Central memory CD8-positive, alpha-beta T cell (primary cell): ENCODE results near the gene MPZL1.
A peak's percentile ranks its signal among the peaks of the same experiment; 100 is the strongest.

Experiments used
- ATAC-seq: fragments of 150-1000 bp; cut with Tn5 transposase; replicated peaks from 2 replicates; pipeline ENCODE4 v1.10.0; 2022; ENCODE audit warnings: mild to moderate bottlenecking, moderate FRiP score, moderate number of reproducible peaks; ENCODE audit not compliant: poor library complexity, severe bottlenecking; ENCODE audit errors: extremely low read depth
- DNase-seq, 2 donors: peaks; one replicate each; pipeline ENCODE4 v3.0.0; 2021; ENCODE audit warnings: low spot score in 2 of 2
- H3K27ac Mint-ChIP-seq: one replicate; pipeline ENCODE4 v1.8.0; 2022; ENCODE audit warnings: low read depth, mild to moderate bottlenecking, moderate library complexity, mixed read lengths
- H3K27me3 Mint-ChIP-seq: one replicate; pipeline ENCODE4 v1.8.0; 2022; ENCODE audit warnings: mixed read lengths
- H3K36me3 Mint-ChIP-seq: one replicate; pipeline ENCODE4 v1.8.0; 2022; ENCODE audit warnings: mild to moderate bottlenecking, moderate library complexity, mixed read lengths; ENCODE audit not compliant: insufficient read depth
- H3K4me1 Mint-ChIP-seq: one replicate; pipeline ENCODE4 v1.8.0; 2022; ENCODE audit warnings: mixed read lengths
- H3K4me3 Mint-ChIP-seq: one replicate; pipeline ENCODE4 v1.8.0; 2022; ENCODE audit warnings: mild to moderate bottlenecking, moderate library complexity, mixed read lengths
- H3K9me3 Mint-ChIP-seq: one replicate; pipeline ENCODE4 v1.8.0; 2022; ENCODE audit warnings: mixed read lengths

Gene MPZL1

DNA sequence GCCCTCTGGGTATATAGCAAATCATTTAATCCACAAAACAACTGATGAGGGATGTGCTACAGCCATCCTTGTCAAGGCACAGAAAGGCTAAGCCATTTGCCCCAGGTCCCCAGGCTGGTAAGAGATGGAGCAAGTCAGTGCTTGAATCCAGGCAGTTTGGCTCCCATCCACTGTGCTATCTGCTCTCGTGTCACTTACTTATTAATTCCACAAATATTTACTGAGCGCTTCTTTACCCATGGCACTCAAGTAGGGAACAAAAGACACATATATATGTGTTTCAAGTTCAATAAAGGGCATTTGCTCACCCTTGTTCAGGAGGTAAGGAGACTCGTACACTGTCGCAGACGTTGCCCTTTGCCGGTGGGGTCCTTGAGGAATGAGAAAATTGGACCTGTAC is 38.6 kb upstream of the MPZL1 start:
- no peak for ATAC-seq
- no peaks in the 10 kb centered on the region for H3K9me3 Mint-ChIP-seq
- peaks cover 16% of the 10 kb centered on the region for H3K4me1 Mint-ChIP-seq
- DNase-seq: no peak
- no peak overlapping the region for H3K27ac Mint-ChIP-seq
- H3K27me3 Mint-ChIP-seq: no peaks in the 10 kb centered on the region
- no peak overlapping the region for H3K4me3 Mint-ChIP-seq
- peaks cover 48% of the 10 kb centered on the region for H3K36me3 Mint-ChIP-seq

- no peaks in the 10 kb centered on the region for H3K27me3 Mint-ChIP-seq
- DNase-seq: no peak
- peaks cover 16% of the 10 kb centered on the region for H3K4me1 Mint-ChIP-seq
- no peak for ATAC-seq
- no peak overlapping the region for H3K4me3 Mint-ChIP-seq
- H3K27ac Mint-ChIP-seq: peak overlapping the region; percentile 82
- H3K9me3 Mint-ChIP-seq: no peaks in the 10 kb centered on the region
- H3K36me3 Mint-ChIP-seq: peaks cover 54% of the 10 kb centered on the region
Measured at GRCh38 chr1:167683641-167684502, 37.9 kb upstream of the MPZL1 start.

GRCh38 chr1:167685844-167686243 is 35.9 kb upstream of the MPZL1 start:
- Mint-ChIP-seq H3K4me3 (no peak overlapping the region), H3K27me3 (no peaks in the 10 kb centered on the region), H3K27ac (no peak overlapping the region), H3K9me3 (no peaks in the 10 kb centered on the region), H3K4me1 (peaks cover 16% of the 10 kb centered on the region), H3K36me3 (peaks cover 67% of the 10 kb centered on the region)
- ATAC-seq (no peak), DNase-seq (no peak)

DNA sequence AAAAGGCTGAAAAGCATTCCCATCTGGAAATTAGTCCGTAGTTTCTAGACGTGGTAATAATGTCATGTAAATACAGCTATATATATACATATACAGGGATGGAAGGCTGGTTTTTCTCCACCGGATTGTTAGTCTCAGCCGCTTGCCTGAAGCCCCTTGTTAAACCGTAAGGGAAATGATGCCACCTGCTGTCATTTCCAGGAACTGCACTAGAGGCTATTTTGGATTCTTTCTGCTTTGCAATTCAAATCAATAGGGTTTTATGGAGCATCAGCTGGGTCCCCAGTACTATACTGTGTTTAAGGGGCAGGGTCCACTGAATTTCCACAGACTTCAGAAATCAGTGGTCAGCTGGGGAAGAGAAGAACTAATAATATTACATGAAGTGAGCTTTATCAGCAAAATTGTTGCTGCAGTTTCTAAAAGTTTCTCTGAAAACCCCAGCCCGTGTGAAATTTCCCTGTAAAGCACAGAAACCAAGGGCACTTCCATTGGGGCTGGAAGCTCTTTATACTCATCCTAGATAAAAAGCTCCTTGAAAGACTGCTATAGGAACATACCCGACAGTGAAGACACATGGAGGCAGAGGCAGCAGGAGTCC is 33.8 kb upstream of the MPZL1 start:
- peak; percentile 71 to 76 for DNase-seq
- Mint-ChIP-seq H3K9me3 (no peaks in the 10 kb centered on the region), H3K36me3 (peaks cover 81% of the 10 kb centered on the region), H3K4me1 (peaks cover 12% of the 10 kb centered on the region), H3K27me3 (no peaks in the 10 kb centered on the region), H3K27ac (peak overlapping the region; percentile 19), H3K4me3 (no peak overlapping the region)
- peak; percentile 62 for ATAC-seq

GRCh38 chr1:167689567-167689920 is 32.2 kb upstream of the MPZL1 start:
- peaks cover 6% of the 10 kb centered on the region for H3K4me1 Mint-ChIP-seq
- no peak overlapping the region for H3K4me3 Mint-ChIP-seq
- H3K9me3 Mint-ChIP-seq: no peaks in the 10 kb centered on the region
- ATAC-seq (no peak), DNase-seq (no peak)
- H3K27me3 Mint-ChIP-seq: no peaks in the 10 kb centered on the region
- peaks cover 72% of the 10 kb centered on the region for H3K36me3 Mint-ChIP-seq
- H3K27ac Mint-ChIP-seq: no peak overlapping the region

- Mint-ChIP-seq H3K27me3 (no peaks in the 10 kb centered on the region), H3K4me3 (no peak overlapping the region), H3K36me3 (peaks cover 73% of the 10 kb centered on the region), H3K9me3 (no peaks in the 10 kb centered on the region), H3K27ac (no peak overlapping the region), H3K4me1 (peaks cover 6% of the 10 kb centered on the region)
- DNase-seq (no peak), ATAC-seq (no peak)
Measured at GRCh38 chr1:167690053-167690452, 31.7 kb upstream of the MPZL1 start.

DNA sequence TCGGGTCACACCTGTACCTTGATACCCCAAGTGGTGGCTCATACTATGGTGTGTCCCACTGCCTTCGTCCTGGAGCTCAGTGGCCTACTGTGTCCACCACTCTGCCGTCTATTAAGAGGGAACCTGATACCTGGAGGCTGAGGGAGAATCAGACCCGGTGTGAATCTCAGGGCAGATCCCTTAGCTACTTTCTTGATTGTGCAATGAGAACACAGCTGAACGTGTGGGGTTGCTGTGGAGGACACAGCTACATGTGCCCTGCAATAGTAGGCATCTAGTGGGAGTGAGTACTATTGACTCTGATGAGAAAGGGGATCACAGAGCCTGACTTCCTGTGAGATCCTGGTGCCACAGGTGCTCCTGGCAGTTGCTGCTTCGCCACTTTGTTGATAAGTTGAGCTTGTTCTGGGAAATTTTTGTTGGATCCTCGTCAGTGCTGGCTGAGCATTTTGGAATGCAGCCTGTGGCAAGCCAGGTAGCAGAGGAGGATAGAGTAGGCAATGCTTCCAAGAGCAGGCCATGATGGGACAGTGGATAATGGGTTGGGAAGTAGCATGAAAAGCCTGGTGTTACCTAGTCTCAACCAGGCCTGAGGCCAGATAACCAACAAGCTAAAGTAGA is 28.2 kb upstream of the MPZL1 start:
- Mint-ChIP-seq H3K4me3 (no peak overlapping the region), H3K27ac (no peak overlapping the region), H3K27me3 (no peaks in the 10 kb centered on the region), H3K4me1 (peaks cover 6% of the 10 kb centered on the region), H3K36me3 (peaks cover 80% of the 10 kb centered on the region), H3K9me3 (no peaks in the 10 kb centered on the region)
- DNase-seq (no peak), ATAC-seq (no peak)

GRCh38 chr1:167694691-167695090 is 27.1 kb upstream of the MPZL1 start:
- no peaks in the 10 kb centered on the region for H3K27me3 Mint-ChIP-seq
- H3K4me1 Mint-ChIP-seq: peaks cover 13% of the 10 kb centered on the region
- no peaks in the 10 kb centered on the region for H3K9me3 Mint-ChIP-seq
- H3K27ac Mint-ChIP-seq: peak overlapping the region; percentile 59
- H3K36me3 Mint-ChIP-seq: peaks cover 80% of the 10 kb centered on the region
- H3K4me3 Mint-ChIP-seq: no peak overlapping the region
- no peak for ATAC-seq
- DNase-seq: no peak

GRCh38 chr1:167695147-167695546 is 26.6 kb upstream of the MPZL1 start:
- Mint-ChIP-seq H3K4me1 (peaks cover 16% of the 10 kb centered on the region), H3K9me3 (no peaks in the 10 kb centered on the region), H3K36me3 (peaks cover 78% of the 10 kb centered on the region), H3K4me3 (no peak overlapping the region), H3K27me3 (no peaks in the 10 kb centered on the region), H3K27ac (peak overlapping the region; percentile 59)
- ATAC-seq: no peak
- no peak for DNase-seq

DNA sequence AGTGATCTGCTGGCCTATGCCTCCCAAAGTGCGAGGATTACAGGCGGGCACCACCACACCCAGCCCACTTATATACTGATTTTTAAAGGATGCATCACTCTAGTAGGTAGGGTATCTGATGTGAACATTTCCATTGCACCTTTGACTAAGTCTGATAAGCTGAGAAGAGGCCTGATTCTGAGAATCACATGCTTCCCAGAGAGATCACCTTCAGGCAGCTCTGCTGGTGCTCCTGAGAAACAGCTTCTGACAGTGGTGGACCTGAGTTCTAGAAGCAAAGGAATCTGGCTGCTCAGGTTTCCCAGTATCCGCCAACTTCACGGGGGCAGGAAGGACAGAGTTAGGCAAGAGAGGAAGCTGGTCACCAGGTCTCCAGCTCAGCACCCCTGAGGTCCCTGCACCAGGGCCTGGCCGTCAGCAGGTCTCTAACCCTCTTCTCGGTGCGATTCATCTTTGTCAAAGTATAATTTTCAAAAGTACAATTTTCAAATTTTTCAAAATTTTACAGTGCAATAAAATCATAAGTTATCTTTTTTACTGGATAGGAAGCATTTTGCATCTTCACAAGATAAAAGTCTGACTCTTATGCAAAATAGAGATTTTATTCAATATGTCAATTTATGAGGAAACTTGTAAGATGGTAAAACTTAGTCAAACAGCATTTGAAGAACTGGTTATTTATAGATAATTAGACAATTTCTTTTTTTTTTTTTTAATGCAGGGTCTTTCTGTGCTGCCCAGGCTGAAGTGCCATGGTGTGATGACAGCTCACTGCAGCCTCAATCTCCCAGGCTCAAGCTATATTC is 25.8 kb upstream of the MPZL1 start:
- Mint-ChIP-seq H3K27me3 (no peaks in the 10 kb centered on the region), H3K4me3 (no peak overlapping the region), H3K9me3 (no peaks in the 10 kb centered on the region), H3K36me3 (peaks cover 76% of the 10 kb centered on the region), H3K4me1 (peaks cover 16% of the 10 kb centered on the region), H3K27ac (no peak overlapping the region)
- no peak for ATAC-seq
- no peak for DNase-seq

- no peaks in the 10 kb centered on the region for H3K27me3 Mint-ChIP-seq
- ATAC-seq (no peak), DNase-seq (no peak)
- H3K27ac Mint-ChIP-seq: peak overlapping the region; percentile 87
- H3K4me1 Mint-ChIP-seq: peaks cover 16% of the 10 kb centered on the region
- no peak overlapping the region for H3K4me3 Mint-ChIP-seq
- peaks cover 70% of the 10 kb centered on the region for H3K36me3 Mint-ChIP-seq
- H3K9me3 Mint-ChIP-seq: no peaks in the 10 kb centered on the region
Measured at GRCh38 chr1:167697667-167698141, 24.1 kb upstream of the MPZL1 start.

GRCh38 chr1:167698313-167698712 is 23.5 kb upstream of the MPZL1 start:
- ATAC-seq: no peak
- Mint-ChIP-seq H3K27ac (peak overlapping the region; percentile 69), H3K27me3 (no peaks in the 10 kb centered on the region), H3K4me3 (no peak overlapping the region), H3K36me3 (peaks cover 69% of the 10 kb centered on the region), H3K4me1 (peaks cover 22% of the 10 kb centered on the region), H3K9me3 (no peaks in the 10 kb centered on the region)
- DNase-seq: no peak
